Raji (cell line): ENCODE results near the gene BTLA.

Source experiments
- POLR2A ChIP-seq: IDR thresholded peaks from 2 replicates; pipeline ENCODE4 v1.6.1; 2011; ENCODE audit warnings: low read depth, low read length, control low read depth; ENCODE audit not compliant: insufficient read depth

BTLA gene, protein sequence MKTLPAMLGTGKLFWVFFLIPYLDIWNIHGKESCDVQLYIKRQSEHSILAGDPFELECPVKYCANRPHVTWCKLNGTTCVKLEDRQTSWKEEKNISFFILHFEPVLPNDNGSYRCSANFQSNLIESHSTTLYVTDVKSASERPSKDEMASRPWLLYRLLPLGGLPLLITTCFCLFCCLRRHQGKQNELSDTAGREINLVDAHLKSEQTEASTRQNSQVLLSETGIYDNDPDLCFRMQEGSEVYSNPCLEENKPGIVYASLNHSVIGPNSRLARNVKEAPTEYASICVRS

DNA sequence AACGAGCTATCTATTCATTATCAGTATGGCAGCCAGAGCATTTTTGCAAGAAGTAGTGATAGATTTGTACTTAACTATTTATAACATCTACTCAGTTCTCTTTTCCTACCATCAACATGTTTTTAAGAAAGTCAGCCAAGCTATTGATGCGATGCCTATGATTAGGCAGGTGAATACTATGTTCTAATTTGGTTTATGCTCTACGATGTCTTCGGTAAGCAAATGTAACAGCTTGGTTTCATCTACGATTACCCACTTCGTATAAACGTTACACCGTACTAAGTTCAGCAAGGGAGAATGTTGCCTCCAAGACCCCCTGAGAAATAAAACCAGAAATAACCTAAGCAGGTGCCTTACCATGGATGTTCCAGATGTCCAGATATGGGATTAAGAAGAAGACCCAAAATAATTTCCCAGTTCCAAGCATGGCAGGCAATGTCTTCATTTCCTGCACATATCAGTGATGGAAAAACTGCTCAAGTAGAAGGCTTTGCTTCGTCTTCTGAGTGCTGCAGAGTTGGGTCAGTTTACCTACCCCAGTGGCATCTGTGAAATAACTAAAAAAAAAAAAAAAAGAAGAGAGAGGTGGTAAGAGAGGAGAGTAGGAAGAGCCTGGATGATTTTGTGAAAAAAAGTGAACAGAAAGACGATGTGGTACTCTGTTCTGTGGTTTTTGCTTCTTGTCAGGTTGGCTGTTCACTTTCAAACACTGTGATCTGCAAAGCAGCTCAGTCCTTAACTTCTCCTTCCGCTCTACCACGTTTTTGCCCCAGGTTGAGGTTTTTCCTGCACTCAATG lies at the start of gene BTLA:
TSS of gene BTLA (minus strand) at position 559 of the 798 bp plus-strand sequence. CDS start at position 445, 114 bp downstream.
- no peak for TF ChIP-seq POLR2A

DNA sequence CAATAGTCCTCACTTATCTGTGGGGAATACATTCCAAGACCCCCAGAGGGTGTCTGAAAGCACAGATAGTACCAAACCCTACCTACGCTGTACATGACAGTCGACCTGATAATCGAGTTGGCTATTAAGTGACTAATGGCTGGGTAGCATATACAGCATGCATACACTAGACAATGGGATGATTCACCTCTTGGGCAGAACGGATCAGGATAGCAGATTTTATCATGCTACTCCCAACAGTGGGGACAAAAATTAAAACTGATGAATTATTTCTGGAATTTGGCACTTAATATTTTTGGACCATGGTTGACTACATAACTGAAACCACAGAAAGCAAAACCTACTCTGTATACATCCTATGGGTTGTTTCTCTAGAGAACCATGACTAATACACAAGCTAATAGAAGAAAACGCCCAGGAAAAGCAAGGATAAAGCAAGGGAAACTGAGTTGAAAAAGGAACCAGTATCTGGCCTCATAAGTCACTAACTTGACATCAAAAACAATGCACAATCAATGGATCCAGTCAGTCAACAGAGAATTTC lies 47.0 kb upstream of the BTLA start:
- no peak for TF ChIP-seq POLR2A

DNA sequence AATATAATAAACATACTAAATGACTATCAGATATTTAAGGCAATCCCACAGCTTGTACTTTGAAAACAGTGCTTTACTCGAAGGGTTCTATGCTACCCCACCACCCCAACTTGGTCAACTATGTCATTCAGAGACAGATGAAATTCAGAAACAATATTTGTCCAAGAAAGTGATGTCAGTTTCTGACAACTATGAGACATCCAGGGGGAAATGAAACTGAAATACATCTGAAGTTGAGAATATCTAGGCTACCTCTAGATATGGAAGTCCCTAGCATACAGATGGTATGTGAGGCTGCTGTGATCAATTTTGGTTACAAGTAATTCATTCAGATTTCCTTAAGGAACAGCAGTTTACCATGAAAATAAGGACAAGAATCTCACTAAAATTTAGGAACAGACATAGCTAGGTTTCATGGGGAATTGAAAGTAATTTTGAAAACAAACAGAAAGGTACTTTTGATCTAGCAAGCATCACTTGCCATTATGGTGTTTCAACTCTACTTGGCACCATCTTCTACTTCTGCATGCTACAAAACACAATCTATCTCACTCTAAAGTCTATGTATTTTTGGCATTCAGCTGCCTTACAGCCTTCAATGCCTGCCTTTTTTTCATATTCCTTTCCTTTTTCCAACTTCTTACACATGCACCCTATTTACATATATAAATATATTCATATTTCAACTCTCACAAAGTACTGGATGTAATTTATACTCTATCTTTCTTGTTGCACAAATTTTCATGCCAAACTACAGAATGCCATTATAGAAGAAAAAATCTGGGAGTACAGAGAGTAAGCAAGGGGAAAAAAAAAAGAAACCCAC lies 40.8 kb upstream of the BTLA start:
- TF ChIP-seq POLR2A = no peak

DNA sequence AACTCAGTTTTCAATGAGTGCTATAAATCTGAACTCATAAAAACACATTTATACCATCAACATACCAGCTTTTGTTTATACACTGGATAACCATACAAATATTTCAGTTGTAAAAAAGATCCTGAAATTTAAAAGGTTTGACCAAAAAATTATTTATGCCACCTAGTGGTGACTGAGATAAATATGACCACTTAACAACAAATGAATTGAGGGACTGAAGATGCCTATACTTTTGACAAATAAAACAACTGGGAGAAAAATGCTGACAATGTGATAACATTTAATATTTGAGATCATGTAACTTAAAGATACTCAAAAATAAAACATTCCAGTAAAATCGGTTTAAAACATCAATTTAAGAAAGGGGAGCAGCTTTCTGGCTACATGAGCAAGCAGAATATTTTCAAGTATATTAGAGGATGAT lies 32.1 kb upstream of the BTLA start:
- no peak for TF ChIP-seq POLR2A

DNA sequence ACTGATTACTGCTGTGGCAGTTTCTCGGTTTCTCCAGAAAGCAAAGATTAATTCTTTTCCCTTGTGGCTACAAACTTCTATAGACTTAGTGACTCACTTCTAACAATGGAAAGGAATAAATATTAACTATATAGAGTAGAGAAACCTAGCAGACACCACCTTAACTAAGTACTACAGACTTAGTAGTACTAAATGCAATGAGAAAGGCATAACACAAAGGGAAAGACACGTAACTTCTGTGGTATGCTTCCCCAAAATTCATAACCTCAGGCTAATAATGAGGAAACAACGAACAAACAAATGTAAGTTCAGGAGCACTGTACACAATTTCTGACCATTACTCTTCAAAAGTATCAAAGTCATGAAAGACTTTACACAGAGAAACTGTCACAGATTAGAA lies 31.3 kb upstream of the BTLA start:
- no peak for TF ChIP-seq POLR2A

DNA sequence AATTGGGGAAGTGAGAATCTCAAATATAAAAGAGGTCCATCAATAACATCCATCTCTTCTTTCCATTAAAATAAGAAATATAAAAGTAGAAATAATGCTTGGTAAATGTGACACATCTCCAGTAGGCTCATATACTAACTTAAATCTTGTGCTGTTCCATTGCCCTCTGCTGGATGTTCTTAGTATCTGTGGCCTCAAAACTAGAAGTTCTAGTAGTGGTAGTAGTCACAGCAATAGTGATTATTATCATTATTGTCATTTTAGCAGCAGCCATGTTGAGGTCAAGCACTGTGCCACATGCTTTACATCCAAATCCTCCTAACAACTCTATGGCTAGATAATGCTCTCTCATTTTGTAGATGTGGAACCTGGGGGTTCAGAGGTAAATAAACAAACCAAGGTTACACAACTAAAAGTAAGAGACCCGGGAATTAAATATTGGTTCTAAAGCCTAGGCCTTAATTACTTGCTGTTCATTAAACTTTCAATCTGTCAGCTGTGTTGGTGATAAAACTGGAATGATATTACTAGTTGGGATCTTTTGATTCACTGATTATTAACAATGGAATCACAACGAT lies 20.2 kb upstream of the BTLA start:
- TF ChIP-seq POLR2A = no peak

DNA sequence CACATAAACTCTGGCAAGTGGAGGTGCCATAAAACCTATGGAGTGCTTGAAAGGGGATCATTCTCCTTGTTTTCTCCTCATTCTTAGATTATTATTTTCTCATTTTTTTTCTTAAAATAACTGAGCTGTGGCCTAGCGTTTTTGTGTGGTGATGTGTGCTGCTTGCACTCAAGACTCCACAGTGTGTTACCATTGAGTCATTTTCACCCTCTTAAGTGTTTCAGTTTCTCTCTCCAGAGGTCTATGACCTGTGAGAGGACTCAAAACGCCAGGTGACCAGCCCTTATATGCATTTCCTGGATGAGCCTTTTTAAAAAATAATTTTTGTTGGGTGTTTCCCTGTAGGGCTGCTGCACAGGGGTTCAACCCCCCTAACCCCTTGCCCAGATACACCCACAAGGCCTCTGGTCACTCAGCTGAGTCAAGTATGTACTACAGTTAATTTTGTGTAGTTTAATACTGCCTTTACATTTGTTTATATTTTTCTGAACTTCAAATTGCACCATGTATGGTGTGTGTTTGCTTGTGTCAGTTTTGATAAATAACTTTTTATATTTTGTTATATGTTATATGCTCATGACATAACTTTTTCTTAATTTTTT lies 15.4 kb upstream of the BTLA start:
- TF ChIP-seq POLR2A = no peak

DNA sequence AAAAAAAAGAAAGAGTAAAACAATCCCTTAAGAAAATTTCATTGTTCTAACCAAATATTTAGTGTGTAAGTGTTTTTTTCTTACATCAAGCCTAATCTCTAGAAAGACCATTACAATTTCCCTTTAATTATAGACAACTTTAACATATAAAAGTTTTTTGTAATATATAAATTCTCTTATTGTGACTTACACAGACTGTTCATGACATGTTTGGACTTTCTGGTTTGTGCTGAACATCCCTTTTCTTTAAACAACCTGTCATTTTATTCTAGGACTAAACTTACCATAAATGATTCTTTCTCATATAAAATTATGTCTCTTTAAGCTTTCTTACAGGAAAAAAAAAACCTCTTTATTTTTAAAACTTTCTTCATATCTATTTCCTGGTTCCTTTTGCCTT lies 13.0 kb upstream of the BTLA start:
- no peak for TF ChIP-seq POLR2A

DNA sequence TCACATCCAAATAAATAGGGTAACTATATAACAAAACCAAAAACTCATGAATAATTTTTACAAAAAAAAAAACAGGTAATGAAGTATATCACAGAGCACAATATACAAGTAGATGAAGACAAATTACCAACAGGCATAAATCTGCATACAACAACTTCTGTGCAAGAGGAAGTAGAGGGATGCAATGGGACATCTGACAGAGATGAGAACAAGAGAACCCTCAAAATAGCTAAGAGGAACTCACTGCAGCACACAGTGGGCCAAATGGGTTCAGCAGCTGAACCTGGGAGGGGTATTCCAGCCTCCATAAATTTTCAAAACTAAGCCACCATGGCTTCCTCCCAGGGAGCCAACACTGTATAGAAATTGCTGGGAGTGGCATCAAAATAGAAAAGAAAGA lies 9.6 kb upstream of the BTLA start:
- TF ChIP-seq POLR2A = no peak

DNA sequence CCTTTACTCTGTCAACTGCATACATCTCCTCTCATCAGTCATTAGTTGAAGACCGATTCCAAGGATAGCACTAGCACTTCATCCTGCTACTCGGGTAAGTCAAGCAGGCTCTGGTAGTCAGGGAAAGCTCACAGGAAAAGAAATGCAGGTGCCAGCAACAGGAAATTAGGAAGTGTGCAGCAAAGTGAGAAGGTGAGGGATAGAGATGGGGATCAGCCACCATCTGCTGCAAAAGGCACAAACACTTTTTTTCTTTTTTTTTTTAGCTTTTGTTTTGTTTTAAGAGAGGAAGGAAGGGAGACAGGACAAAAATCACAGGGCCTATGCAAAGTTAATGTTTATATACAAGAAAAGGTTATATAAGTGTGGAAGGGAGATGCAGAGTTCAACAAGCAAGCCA lies 9.0 kb upstream of the BTLA start:
- no peak for TF ChIP-seq POLR2A

DNA sequence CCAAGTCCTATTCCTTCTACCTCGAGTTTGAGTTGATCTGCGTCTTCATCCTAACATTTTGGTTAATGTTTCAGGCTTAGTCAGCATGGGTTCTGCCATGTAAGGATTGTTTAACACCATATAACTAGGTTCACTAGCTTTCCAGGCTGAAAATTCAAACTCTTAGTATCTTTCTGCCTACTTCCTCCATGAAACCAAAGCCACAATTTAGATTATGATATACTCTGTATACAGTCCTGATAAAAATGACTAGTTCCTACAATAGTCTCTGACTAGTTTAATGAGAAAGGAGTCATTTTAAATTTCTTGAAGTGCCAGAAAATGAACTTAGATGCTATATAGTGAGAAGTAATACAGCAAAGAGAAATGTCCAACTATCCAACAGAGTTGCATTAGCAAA lies 6.6 kb upstream of the BTLA start:
- TF ChIP-seq POLR2A = no peak

DNA sequence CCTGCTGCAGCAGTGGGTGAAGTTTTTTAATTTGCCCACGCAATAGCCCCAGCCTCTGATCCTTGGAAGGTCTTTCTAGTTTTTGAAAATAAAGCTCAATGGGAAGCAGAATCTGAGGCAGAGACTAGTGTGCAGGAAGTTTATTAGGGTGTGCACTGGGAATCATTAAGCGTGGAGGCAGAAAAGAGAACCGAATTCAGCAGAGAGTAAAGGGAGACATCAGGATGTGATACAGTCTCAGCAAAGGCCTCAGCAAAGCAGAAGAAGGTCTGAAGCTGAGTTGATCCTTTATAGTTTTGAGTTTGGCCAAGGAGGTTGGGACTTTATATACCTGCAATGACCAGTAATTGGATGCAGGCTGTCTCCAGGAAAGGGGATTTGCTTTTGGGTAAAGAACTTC lies 4.9 kb upstream of the BTLA start:
- TF ChIP-seq POLR2A = no peak

DNA sequence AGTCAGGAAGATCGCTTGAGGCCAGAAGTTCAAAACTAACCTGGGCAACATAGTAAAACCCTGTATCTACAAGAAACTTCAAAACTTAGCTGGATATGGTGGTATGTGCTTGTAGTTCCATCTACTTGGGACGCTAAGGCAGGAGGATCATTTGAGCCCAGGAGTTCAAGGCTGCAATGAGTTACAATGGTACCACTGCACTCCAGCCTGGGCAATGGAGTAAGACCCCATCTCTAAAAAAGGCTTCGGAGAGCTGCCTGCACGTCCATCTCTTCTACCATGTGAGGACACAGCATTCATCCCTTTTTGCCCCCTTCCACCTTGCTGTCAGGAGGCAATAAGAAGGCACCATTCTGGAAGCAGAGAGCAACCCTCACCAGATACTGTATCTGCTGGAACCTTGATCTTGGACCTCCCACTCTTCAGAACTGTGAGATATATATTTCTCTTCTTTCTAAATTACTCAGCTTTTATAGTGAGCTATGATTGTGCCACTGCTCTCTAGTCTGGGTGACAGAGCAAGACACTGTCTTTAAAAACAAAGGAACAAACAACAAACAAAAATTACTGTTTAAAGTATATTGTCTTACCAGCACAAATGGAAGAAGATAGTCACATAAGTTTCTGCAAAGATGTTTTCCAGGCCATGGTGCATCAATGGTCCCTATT lies 4.2 kb upstream of the BTLA start:
- TF ChIP-seq POLR2A = no peak

DNA sequence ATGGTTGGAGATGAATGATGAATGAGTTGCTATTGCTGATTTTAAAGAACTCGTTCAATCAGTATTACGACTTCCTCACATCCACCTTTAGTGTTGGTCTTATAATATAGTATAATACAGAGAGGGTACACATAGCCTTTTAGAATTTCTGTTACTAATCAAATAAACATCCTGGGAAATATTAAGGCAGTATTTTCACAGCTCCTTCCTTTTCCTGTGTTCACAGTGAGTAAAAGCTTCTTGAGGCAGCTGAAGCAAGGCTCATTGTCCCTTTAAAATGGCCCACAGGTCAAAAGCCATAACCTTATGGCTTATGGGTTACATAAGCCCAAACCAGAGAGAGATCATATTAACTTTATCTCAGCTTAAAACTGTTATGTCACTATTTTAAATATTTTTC lies 1.3 kb upstream of the BTLA start:
- TF ChIP-seq POLR2A = no peak

DNA sequence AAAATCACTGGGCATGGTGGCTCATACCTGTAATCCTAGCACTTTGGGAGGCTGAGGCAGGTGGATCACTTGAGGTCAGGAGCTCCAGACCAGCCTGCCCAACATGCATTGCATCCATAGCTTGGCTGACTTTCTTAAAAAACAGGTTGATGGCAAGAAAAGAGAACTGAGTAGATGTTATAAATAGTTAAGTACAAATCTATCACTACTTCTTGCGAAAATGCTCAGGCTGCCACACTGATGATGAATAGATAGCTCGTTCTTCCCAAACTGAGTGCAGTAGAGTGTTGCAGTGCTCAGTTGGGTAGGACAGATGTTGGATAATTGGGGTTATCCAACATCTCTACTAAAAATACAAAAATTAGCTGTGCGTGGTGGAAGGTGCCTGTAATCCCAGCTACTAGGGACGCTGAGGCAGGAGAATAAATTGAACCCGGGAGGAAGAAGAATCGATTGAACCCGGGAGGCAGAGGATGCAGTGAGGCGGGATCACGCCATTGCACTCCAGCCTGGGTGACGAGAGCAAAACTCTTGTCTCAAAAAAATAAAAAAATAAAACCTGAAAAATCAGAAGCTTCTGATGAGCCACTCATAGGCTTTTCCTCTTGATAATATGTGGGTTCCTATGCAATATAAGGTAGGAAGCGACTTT lies 1.2 kb downstream of the BTLA start:
- TF ChIP-seq POLR2A = no peak
